T-helper 22 cell (primary cell): ENCODE results near the gene ZSWIM4.

Experiments
- DNase-seq: peaks from one replicate; pipeline ENCODE4 v3.0.0-alpha.2; 2020; ENCODE audit warnings: low read depth

ZSWIM4 gene

DNA sequence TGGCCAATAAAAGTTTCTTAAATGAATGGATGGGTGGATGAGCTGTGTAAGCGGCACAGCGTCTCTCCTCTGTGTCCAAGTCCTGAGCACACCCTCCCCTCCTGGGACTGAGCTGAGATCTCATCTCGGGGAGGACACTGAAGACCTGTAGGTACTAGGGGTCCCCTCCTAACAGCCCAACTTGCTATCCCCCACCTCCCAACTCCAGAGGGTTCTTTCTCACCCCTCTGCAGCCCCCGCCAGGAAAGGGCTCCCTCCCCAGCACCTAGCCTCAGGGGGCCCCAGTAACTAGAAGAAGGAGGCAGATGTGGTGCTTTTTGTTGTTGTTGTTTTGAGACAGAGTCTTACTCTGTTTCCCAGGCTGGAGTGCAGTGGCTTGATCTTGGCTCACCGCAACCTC, 80.6 kb downstream of the ZSWIM4 start:
- DNase-seq = no peak

DNA sequence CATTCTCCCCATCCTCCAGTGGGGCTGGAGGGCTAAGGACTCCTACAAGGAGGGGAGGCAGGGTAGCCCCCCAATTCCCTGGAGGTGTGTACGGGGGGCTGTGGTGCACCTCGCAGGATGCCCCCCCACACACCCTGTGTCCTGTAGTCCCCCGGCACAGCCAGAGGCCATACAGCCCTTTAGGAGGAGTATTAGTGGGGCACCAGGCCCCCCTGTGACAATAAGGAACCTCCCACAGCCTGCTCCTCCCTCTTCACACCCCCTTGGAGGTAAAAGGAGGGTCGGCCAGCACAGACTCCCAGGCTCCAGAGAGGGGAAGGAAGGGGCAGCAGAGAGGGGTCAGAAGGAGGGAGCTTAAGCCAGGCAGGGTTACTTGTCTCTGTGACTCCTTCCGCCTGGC, 81.6 kb downstream of the ZSWIM4 start, which contains the start of gene NANOS3:
Gene NANOS3 (plus strand): TSS at position 301 of the 400 bp plus-strand sequence. CDS start 115 bp downstream, outside the sequence.
- DNase-seq = no peak

DNA sequence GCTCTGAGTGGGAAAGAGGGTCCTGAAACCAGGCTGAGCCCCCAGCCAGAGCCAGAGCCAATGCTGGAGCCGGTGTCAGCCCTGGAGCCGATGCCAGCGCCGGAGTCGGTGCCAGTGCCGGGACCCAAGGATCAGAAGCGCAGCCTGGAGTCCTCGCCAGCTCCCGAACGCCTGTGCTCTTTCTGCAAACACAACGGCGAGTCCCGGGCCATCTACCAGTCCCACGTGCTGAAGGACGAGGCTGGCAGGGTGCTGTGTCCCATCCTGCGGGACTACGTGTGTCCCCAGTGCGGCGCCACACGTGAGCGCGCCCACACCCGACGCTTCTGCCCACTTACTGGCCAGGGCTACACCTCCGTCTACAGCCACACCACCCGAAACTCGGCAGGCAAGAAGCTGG, 82.1 kb downstream of the ZSWIM4 start:
- no peak for DNase-seq

DNA sequence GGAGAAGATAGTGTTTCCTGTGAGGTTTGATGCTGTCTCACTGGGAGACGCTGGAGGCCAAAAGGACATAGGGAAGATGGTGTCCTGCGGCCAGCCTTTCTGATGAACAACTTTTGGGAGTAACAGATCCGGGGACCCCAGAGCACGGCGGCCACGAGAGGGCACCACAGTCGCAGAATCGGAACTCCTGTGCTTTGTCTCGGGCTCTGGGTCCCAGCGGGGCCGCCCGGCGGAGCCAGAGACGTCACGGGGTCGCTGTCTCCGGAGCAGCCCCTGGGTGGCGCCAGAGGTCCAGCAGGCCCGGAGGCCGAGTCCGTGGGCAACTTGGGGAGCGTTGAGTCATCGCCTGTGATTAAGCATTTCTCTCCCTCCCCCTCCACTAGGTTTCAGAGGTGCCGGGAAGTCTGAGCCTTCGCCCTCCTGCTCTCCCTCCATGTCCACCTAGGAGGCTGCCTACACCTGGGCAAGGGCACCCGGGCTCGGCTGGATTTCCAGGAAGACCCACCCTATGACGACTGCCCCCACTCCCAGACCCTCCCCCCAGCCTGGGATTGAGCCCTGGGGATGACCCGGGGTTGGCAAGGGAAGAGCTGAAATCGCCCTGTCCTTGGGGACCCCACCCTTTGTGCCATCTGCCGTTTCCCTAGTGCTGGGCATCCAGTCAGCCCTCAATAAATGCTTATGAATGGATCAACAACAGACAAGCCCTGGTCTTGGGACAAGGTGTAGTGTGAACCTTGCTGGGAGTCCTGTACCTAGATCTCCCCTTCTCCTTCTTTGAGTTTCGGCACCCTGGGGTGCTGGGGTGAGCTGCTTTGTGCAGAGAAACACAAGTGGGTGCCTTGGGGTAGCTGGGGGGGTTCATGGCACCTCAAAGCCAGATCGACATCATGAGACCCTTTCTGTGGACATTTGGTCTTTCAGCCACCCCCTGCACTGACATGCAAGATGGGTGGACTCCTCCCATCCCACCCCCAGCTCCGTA, 85.1 kb downstream of the ZSWIM4 start:
- DNase-seq = peak; percentile 91

DNA sequence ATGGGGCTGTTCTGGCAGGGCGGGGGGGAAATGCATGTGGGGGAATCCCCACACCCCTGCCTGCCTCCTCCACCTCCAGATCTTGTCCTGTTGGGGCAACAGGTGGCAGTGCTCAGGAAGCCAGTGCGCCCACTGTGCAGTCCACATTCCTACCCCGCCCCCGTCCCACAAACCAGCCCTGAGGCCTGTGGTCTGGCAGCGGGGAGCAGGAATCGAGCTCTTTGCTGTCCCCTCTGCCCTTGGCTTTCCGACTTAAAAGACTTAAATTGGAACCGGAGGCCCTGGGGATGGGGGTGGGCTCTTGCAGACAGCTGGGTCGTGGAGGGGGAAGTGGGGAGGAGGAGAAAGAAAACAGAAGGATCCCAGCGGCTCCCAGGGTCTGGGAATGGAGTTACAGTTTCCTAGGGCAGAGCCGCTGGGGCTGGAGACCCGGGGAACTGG, 86.0 kb downstream of the ZSWIM4 start:
- DNase-seq = no peak
